GM12878 (cell line): Measurements from ENCODE around the gene ALPK1. TPM values are rescaled to one million over a fixed set of nuclear protein-coding genes. Genes with fewer than 3 reads are reported as not detected.
A peak's percentile ranks its signal among the peaks of the same experiment; 100 is the strongest.

ENCODE experiments used
- ATAC-seq: fragments of 200-7000 bp; cut with Tn5 transposase; 3 replicates; pipeline ENCODE4 v1.9.1; 2020; ENCODE audit warnings: mild to moderate bottlenecking, moderate library complexity
- BruUV-seq: library from RNA; stranded (reverse); fragments of 400-500 nt; replicated peaks from 2 replicates; lab custom pipeline; 2021; lab: Mats Ljungman, UMichigan
- CTCF ChIA-PET: fragments of 300-600 bp; sonication (Branson Sonifier 250); formaldehyde crosslinking; extraction: SDS; loops from one replicate; lab custom pipeline; 2021; ENCODE audit warnings: inconsistent platforms; lab: Yijun Ruan, JAX
- POLR2A ChIA-PET: fragments of 350-600 bp; formaldehyde crosslinking; extraction: SDS; loops from one replicate; lab custom pipeline; 2021; ENCODE audit warnings: inconsistent platforms; lab: Charles Lee
- RAD21 ChIA-PET: fragments of 300-600 bp; sonication (Branson Sonifier 250); formaldehyde crosslinking; loops from one replicate; lab custom pipeline; 2023; ENCODE audit warnings: antibody characterized with exemption; ENCODE audit not compliant: unreplicated experiment; lab: Charles Lee
- SMC1A ChIA-PET: fragments of 300-600 bp; sonication (Branson Sonifier 250); formaldehyde crosslinking; loops from one replicate; lab custom pipeline; 2023; ENCODE audit not compliant: unreplicated experiment, uncharacterized antibody; lab: Charles Lee
- DNase-seq: peaks from one replicate; pipeline ENCODE4 v3.0.0-alpha.2; 2011; ENCODE audit warnings: low read depth, low spot score
- FAIRE-seq: peaks from 3 replicates; lab custom pipeline; 2011; peaks lifted over from hg19 to GRCh38; lab: Jason Lieb, UNC
- H2AFZ ChIP-seq: 2 replicates; pipeline ENCODE4 v1.6.0; 2011; ENCODE audit warnings: low read depth, low read length, control low read depth; ENCODE audit not compliant: control insufficient read depth
- H3K27ac ChIP-seq: 2 replicates; pipeline ENCODE4 v1.5.1; 2011; ENCODE audit warnings: control low read depth; ENCODE audit not compliant: control insufficient read depth, insufficient read depth
- H3K27me3 ChIP-seq, 2 experiments: replicated peaks in 1 of 2; 2 replicates each; pipeline versions ENCODE4 v1.6.0 to v1.6.1; 2011; ENCODE audit warnings: low read length in 1 of 2; ENCODE audit not compliant: control insufficient read depth in 2 of 2, insufficient read depth in 2 of 2
- H3K36me3 ChIP-seq, 2 experiments: 2 replicates each; pipeline ENCODE4 v1.5.1; 2011; ENCODE audit warnings: low read length in 1 of 2; ENCODE audit not compliant: control insufficient read depth in 2 of 2, insufficient read depth in 2 of 2
- H3K4me1 ChIP-seq: 2 replicates; pipeline ENCODE4 v1.6.1; 2011; ENCODE audit warnings: mild to moderate bottlenecking, low read length, moderate library complexity, mixed read lengths; ENCODE audit not compliant: control insufficient read depth, insufficient read depth
- H3K4me2 ChIP-seq: 2 replicates; pipeline ENCODE4 v1.6.0; 2011; ENCODE audit warnings: control low read depth; ENCODE audit not compliant: control insufficient read depth, insufficient read depth
- H3K4me3 ChIP-seq: fragments of 200-600 bp; sonication (generic); 2 replicates; pipeline ENCODE4 v1.5.1; 2016
- H3K79me2 ChIP-seq: 2 replicates; pipeline ENCODE4 v1.6.0; 2011; ENCODE audit warnings: low read length; ENCODE audit not compliant: control insufficient read depth, insufficient read depth
- H3K9ac ChIP-seq: 2 replicates; pipeline ENCODE4 v1.8.0; 2011; ENCODE audit warnings: low read length, control low read depth, mixed read lengths; ENCODE audit not compliant: control insufficient read depth, insufficient read depth
- H3K9me3 ChIP-seq: replicated peaks from 3 replicates; pipeline ENCODE4 v1.5.1; 2011; ENCODE audit warnings: mild to moderate bottlenecking, low read length; ENCODE audit not compliant: control insufficient read depth, insufficient read depth
- H4K20me1 ChIP-seq: 2 replicates; pipeline ENCODE4 v1.6.0; 2011; ENCODE audit not compliant: control insufficient read depth, insufficient read depth
- JUNB ChIP-seq: IDR thresholded peaks from 2 replicates; pipeline ENCODE4 v1.6.1; 2016; ENCODE audit warnings: antibody characterized with exemption, mild to moderate bottlenecking
- POLR2AphosphoS2 ChIP-seq: IDR thresholded peaks from 2 replicates; pipeline ENCODE4 v1.6.1; 2011; ENCODE audit warnings: low read depth, mild to moderate bottlenecking, low read length, improper control_type of control experiment, moderate library complexity
- RAD21 ChIP-seq: IDR thresholded peaks from 2 replicates; pipeline ENCODE4 v1.6.1; 2011; ENCODE audit warnings: mild to moderate bottlenecking, low read depth, low read length, moderate library complexity; ENCODE audit not compliant: insufficient read depth
- RFX5 ChIP-seq: IDR thresholded peaks from 2 replicates; pipeline ENCODE4 v1.6.1; 2011; ENCODE audit warnings: low read depth, low read length, improper control_type of control experiment
- SMAD5 ChIP-seq: IDR thresholded peaks from 2 replicates; pipeline ENCODE4 v1.6.1; 2016; ENCODE audit warnings: antibody characterized with exemption, low read depth
- SMC3 ChIP-seq: IDR thresholded peaks from 2 replicates; pipeline ENCODE4 v1.6.1; 2011; ENCODE audit warnings: low read length, improper control_type of control experiment, borderline replicate concordance
- ZNF24 ChIP-seq: fragments of 450-650 bp; IDR thresholded peaks from 2 replicates; pipeline ENCODE4 v1.6.1; 2017; ENCODE audit warnings: antibody characterized with exemption, mild to moderate bottlenecking
- ZNF384 ChIP-seq: IDR thresholded peaks from 2 replicates; pipeline ENCODE4 v1.6.1; 2012; ENCODE audit warnings: low read depth, mild to moderate bottlenecking, low read length, improper control_type of control experiment, borderline replicate concordance
- WGBS: methylation state at CpG from one replicate; pipeline ENCODE4 v1.1.6; 2016; ENCODE audit warnings: low lambda C conversion rate; ENCODE audit not compliant: insufficient replicate concordance, insufficient coverage; ENCODE audit errors: missing lambda C conversion rate; 5-methylcytosine and 5-hydroxymethylcytosine counted together
- in situ Hi-C: fragments of 300-500 bp; cut with MboI; formaldehyde crosslinking; loops from 9 replicates; pipeline ENCODE4 v1.14.3; 2018; ENCODE audit warnings: mixed read lengths
- intact Hi-C: fragments of 100-400 bp; cut with micrococcal nuclease; formaldehyde crosslinking; loops from one replicate; pipeline ENCODE4 v1.14.2; 2022; ENCODE audit not compliant: unreplicated experiment
- polyA plus RNA-seq, 11 experiments: library from polyadenylated mRNA; depleted of rRNA in 4 of 11; unstranded in 6 of 11; stranded (reverse) in 5 of 11; fragments of >200 nt; fragmentation: Nextera tagmentation in 4 of 11; fragmentation: Illumina TruSeq in 1 of 11; extraction: Ambion mirVana in 4 of 11; extraction: Trizol in 1 of 11; gene quantifications; 1 replicate in 1 of 11; 2 replicates in 10 of 11; pipeline versions ENCODE4 v1.2.1 to v1.2.3, GENCODE V29; 2011 to 2016; ENCODE audit warnings: inconsistent platforms in 2 of 11, missing spikeins in 2 of 11, low read depth in 1 of 11
- total RNA-seq, 4 experiments: library from RNA; depleted of rRNA in 3 of 4; stranded (reverse); fragments of >200 nt in 3 of 4; fragmentation: Illumina TruSeq in 1 of 4; extraction: Trizol in 1 of 4; gene quantifications; 2 replicates each; pipeline versions ENCODE4 v1.2.1 to v1.2.3, GENCODE V29; 2013 to 2021
- TF ChIP-seq, protein P1 (sequence below), 3 experiments: IDR thresholded peaks in 2 of 3; conservative IDR thresholded peaks in 1 of 3; 2 replicates each; pipeline ENCODE4 v1.5.1; 2011; ENCODE audit warnings: low read depth in 3 of 3, low read length in 3 of 3, mild to moderate bottlenecking in 3 of 3, control low read depth in 2 of 3, moderate library complexity in 2 of 3, inconsistent platforms in 1 of 3, mixed read lengths in 1 of 3; ENCODE audit not compliant: control insufficient read depth in 2 of 3, insufficient read depth in 1 of 3; ENCODE audit errors: extremely low read depth in 1 of 3
- TF ChIP-seq, protein P2 (sequence below): fragments of 450-650 bp; IDR thresholded peaks from 2 replicates; pipeline ENCODE4 v1.6.1; 2017; ENCODE audit warnings: mild to moderate bottlenecking, moderate library complexity

The ALPK1 gene
- total and polyA plus RNA-seq, 10 of the 15 experiments (the other 5 are each of a cell fraction or from before 2014, with no cell fraction given) = 8.5 to 32.3 (median 22.6) TPM

DNA sequence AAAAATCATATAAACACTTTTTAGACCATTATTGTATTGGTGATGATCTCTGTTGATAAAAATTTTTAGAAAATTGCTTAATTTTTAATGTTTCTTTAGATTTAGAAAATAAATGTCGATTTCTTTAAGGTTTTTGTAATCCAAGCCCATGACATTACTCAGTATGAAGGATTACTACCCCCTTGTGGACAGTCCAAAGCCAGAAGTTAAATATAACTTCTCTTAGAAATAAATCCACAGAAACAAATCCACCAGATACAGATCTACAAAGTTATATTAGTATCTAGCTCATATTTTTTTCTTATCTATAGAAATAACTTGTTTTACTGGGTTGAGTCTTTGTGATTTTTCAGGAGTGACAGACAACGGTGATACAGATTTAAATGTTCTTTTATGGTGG lies 30.3 kb upstream of the ALPK1 start:
- ChIA-PET CTCF (interaction anchor here (0.6 to 3.4 kb wide), 30 partner anchors 8 to 337 kb away, joined by 3 to 20 read pairs (median 4); no protein-coding TSS in a partner anchor), POLR2A (no interaction called here), RAD21 (interaction anchor here (0.6 to 1.7 kb wide), 12 partner anchors 13 to 253 kb away, joined by 3 to 10 read pairs (median 3); no protein-coding TSS in a partner anchor), SMC1A (interaction anchor here (0.7 to 2.0 kb wide), 22 partner anchors 10 to 499 kb away, joined by 3 to 12 read pairs (median 4); partner anchors contain the start of genes ALPK1 and TIFA)
- no TSS peak for BruUV-seq
- no peaks in the 10 kb centered on the region for H4K20me1 ChIP-seq
- H3K9ac ChIP-seq = no peak overlapping the region
- ATAC-seq (peak; percentile 53), DNase-seq (no peak), FAIRE-seq (no peak)
- no peak overlapping the region for H3K4me2 ChIP-seq
- WGBS = 72% methylated on average over 2 of the region's 2 CpGs
- H3K27ac ChIP-seq = no peak overlapping the region
- H3K36me3 ChIP-seq = peaks cover 0 to 3% of the 10 kb centered on the region in 2 experiments; a peak in 1 of 4 replicates
- intact Hi-C loops = no loop called here
- H3K9me3 ChIP-seq = no peaks in the 10 kb centered on the region
- H3K4me1 ChIP-seq = no peaks in the 10 kb centered on the region
- no peak overlapping the region for H3K4me3 ChIP-seq
- TF ChIP-seq SMC3 = peak; percentile 46; the same call in 1 of the 2 replicates
- TF ChIP-seq JUNB = 0 out of 2 replicates have a peak, but pooled peaks have one; percentile 5
- TF ChIP-seq, protein P1, sequence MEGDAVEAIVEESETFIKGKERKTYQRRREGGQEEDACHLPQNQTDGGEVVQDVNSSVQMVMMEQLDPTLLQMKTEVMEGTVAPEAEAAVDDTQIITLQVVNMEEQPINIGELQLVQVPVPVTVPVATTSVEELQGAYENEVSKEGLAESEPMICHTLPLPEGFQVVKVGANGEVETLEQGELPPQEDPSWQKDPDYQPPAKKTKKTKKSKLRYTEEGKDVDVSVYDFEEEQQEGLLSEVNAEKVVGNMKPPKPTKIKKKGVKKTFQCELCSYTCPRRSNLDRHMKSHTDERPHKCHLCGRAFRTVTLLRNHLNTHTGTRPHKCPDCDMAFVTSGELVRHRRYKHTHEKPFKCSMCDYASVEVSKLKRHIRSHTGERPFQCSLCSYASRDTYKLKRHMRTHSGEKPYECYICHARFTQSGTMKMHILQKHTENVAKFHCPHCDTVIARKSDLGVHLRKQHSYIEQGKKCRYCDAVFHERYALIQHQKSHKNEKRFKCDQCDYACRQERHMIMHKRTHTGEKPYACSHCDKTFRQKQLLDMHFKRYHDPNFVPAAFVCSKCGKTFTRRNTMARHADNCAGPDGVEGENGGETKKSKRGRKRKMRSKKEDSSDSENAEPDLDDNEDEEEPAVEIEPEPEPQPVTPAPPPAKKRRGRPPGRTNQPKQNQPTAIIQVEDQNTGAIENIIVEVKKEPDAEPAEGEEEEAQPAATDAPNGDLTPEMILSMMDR (IDR thresholded peaks at IDR 0.05 in 2 of 3, conservative IDR thresholded peaks at IDR 0.05 in 1 of 3; ENCODE audit: control insufficient read depth in 2 of 3, extremely low read depth in 1 of 3, insufficient read depth in 1 of 3, low read depth in 3 of 3, low read length in 3 of 3) = peak; percentile 26 to 43 (median 32); a peak in 3 of 6 replicates
- TF ChIP-seq RAD21 = peak; percentile 54
- no peak for TF ChIP-seq POLR2AphosphoS2
- TF ChIP-seq SMAD5 = no peak
- no peak for TF ChIP-seq ZNF24
- no peak for TF ChIP-seq ZNF384
- TF ChIP-seq, protein P2, sequence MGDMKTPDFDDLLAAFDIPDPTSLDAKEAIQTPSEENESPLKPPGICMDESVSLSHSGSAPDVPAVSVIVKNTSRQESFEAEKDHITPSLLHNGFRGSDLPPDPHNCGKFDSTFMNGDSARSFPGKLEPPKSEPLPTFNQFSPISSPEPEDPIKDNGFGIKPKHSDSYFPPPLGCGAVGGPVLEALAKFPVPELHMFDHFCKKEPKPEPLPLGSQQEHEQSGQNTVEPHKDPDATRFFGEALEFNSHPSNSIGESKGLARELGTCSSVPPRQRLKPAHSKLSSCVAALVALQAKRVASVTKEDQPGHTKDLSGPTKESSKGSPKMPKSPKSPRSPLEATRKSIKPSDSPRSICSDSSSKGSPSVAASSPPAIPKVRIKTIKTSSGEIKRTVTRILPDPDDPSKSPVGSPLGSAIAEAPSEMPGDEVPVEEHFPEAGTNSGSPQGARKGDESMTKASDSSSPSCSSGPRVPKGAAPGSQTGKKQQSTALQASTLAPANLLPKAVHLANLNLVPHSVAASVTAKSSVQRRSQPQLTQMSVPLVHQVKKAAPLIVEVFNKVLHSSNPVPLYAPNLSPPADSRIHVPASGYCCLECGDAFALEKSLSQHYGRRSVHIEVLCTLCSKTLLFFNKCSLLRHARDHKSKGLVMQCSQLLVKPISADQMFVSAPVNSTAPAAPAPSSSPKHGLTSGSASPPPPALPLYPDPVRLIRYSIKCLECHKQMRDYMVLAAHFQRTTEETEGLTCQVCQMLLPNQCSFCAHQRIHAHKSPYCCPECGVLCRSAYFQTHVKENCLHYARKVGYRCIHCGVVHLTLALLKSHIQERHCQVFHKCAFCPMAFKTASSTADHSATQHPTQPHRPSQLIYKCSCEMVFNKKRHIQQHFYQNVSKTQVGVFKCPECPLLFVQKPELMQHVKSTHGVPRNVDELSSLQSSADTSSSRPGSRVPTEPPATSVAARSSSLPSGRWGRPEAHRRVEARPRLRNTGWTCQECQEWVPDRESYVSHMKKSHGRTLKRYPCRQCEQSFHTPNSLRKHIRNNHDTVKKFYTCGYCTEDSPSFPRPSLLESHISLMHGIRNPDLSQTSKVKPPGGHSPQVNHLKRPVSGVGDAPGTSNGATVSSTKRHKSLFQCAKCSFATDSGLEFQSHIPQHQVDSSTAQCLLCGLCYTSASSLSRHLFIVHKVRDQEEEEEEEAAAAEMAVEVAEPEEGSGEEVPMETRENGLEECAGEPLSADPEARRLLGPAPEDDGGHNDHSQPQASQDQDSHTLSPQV = no peak
- TF ChIP-seq RFX5 = no peak
- H2AFZ ChIP-seq = no peak overlapping the region
- no peaks in the 10 kb centered on the region for H3K27me3 ChIP-seq
- H3K79me2 ChIP-seq = no peaks in the 10 kb centered on the region
- in situ Hi-C loops = no loop called here
